Thyroid gland (tissue), 4 donors: Measurements from ENCODE around the gene KAT2A. TPM values are rescaled to one million over a fixed set of nuclear protein-coding genes. Genes with fewer than 3 reads are reported as not detected.

Source experiments
- DNase-seq, 2 donors: peaks; one replicate each; pipeline ENCODE4 v3.0.0-alpha.2; 2019
- H3K27ac ChIP-seq, 3 donors: fragments of 200-600 bp; sonication (generic); 1 replicate in 2 of 3; 2 replicates in 1 of 3; pipeline ENCODE4 v1.5.1; 2016 to 2019; ENCODE audit warnings: mild to moderate bottlenecking in 1 of 3, moderate library complexity in 1 of 3
- H3K27me3 ChIP-seq: fragments of 200-600 bp; sonication (generic); one replicate; pipeline ENCODE4 v1.5.1; 2019
- H3K36me3 ChIP-seq, 2 donors: fragments of 200-600 bp; sonication (generic); one replicate each; pipeline ENCODE4 v1.5.1; 2016 to 2019
- H3K4me1 ChIP-seq, 2 donors: fragments of 200-600 bp; sonication (generic); one replicate each; pipeline ENCODE4 v1.5.1; 2017 to 2019
- H3K4me3 ChIP-seq, 3 donors: fragments of 200-600 bp; sonication (generic); replicated peaks in 1 of 3; 1 replicate in 2 of 3; 2 replicates in 1 of 3; pipeline ENCODE4 v1.5.1; 2016; ENCODE audit warnings: mild to moderate bottlenecking in 1 of 3
- H3K9me3 ChIP-seq: fragments of 200-600 bp; sonication (generic); one replicate; pipeline ENCODE4 v1.5.1; 2017
- POLR2A ChIP-seq, 2 donors: fragments of 450-650 bp; IDR thresholded peaks; one replicate each; pipeline ENCODE4 v1.6.1; 2017; ENCODE audit warnings: antibody characterized with exemption in 2 of 2, mild to moderate bottlenecking in 2 of 2, moderate library complexity in 1 of 2
- WGBS, 2 donors: methylation state at CpG; one replicate each; pipeline ENCODE4 v1.1.5; 2017; 5-methylcytosine and 5-hydroxymethylcytosine counted together
- intact Hi-C: fragments of 100-400 bp; cut with DNase I; formaldehyde crosslinking; loops from one replicate; pipeline ENCODE4 v1.15.1; 2023
- total RNA-seq, 4 donors: library from RNA; depleted of rRNA; stranded (reverse); fragments of >200 nt; gene quantifications; one replicate each; pipeline ENCODE4 v1.2.3, GENCODE V29; 2016
- TF ChIP-seq, protein P1 (sequence below), 6 experiments: fragments of 200-600 bp in 3 of 6; fragments of 450-650 bp in 3 of 6; sonication (generic) in 3 of 6; IDR thresholded peaks; one replicate each; pipeline ENCODE4 v1.5.1; 2016 to 2019; ENCODE audit warnings: antibody characterized with exemption in 6 of 6, mild to moderate bottlenecking in 2 of 6, inconsistent platforms in 1 of 6, moderate library complexity in 1 of 6

The KAT2A gene
- total RNA-seq, 4 donors from 2014 or later = 14.2 to 37.9 (median 23.3) TPM

DNA sequence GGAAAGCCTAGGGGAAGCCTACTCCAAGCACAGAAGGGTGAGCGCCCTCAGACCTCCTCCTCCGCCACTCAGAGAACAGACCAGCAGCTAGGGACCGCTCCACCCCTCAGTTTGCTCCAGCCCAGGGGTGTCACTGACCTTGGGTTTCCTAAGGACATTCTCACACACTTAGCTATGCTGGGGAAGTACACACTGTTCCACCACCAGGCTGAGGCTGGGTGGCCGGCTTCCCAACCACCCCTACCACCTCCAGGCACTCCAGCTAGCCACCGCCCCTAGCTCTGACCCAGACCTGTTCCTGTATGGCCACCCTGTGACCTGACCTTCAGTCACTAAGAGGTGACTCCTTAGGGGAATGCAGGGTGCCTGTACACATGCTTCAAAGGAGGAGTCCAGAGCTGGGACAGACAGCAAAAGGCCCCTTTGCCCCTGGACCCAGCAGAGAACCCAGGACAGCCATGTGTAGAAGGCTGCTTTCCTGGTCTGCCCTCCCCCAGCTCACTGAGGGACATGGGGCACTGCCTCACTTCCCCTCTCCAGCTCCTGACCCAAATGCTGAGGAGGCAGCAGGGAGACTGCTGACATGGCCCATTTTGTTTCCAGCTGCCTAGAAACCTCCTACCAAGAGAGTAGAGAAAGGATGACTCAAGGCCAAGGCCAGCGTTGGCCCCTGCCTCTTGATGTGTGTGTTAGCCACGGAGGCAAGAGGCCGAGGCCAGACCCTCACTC, 8.1 kb upstream of the KAT2A start:
- Histone ChIP-seq H3K4me1 (peaks cover 28 to 55% of the 10 kb centered on the region in 2 donors), H3K9me3 (no peaks in the 10 kb centered on the region), H3K36me3 (peaks cover 40 to 50% of the 10 kb centered on the region in 2 donors), H3K27me3 (no peaks in the 10 kb centered on the region), H3K27ac (peak overlapping the region in 2 of 3 donors; percentile 86 to 89), H3K4me3 (no peak overlapping the region)
- TF ChIP-seq POLR2A (IDR thresholded peaks at IDR 0.05) = no peak
- TF ChIP-seq, protein P1, sequence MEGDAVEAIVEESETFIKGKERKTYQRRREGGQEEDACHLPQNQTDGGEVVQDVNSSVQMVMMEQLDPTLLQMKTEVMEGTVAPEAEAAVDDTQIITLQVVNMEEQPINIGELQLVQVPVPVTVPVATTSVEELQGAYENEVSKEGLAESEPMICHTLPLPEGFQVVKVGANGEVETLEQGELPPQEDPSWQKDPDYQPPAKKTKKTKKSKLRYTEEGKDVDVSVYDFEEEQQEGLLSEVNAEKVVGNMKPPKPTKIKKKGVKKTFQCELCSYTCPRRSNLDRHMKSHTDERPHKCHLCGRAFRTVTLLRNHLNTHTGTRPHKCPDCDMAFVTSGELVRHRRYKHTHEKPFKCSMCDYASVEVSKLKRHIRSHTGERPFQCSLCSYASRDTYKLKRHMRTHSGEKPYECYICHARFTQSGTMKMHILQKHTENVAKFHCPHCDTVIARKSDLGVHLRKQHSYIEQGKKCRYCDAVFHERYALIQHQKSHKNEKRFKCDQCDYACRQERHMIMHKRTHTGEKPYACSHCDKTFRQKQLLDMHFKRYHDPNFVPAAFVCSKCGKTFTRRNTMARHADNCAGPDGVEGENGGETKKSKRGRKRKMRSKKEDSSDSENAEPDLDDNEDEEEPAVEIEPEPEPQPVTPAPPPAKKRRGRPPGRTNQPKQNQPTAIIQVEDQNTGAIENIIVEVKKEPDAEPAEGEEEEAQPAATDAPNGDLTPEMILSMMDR (IDR thresholded peaks at IDR 0.05) = no peak
- 87 to 94% methylated on average over 5 to 7 of the region's 8 CpGs for WGBS, 2 donors
- DNase-seq = no peak
- intact Hi-C loops = no loop called here

DNA sequence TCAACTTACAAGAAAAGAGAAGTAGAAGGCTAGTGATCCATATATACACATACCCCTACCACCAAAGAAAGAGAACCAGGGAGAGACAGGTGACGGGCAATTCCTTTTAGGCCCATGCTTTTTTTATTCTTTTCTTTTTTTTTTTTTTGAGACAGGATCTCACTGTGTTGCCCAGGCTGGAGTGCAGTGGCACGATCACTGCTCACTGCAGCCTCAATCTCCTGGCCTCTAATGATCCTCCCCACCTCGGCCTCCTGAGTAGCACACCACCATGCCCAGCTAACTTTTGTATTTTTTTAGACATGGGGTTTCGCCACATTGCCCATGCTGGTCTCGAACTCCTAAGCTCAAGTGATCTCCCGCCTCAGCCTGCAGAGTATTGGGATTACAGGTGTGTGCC, 6.2 kb upstream of the KAT2A start:
- DNase-seq = no peak
- peaks cover 40 to 50% of the 10 kb centered on the region in 2 donors for H3K36me3 ChIP-seq
- WGBS, 2 donors = 85 to 94% methylated on average over 6 of the region's 6 CpGs
- TF ChIP-seq POLR2A (IDR thresholded peaks at IDR 0.05) = no peak
- TF ChIP-seq, protein P1 (IDR thresholded peaks at IDR 0.05) = no peak
- H3K27ac ChIP-seq = no peak overlapping the region
- peaks cover 9 to 37% of the 10 kb centered on the region in 2 donors for H3K4me1 ChIP-seq
- intact Hi-C loops = no loop called here
- no peaks in the 10 kb centered on the region for H3K27me3 ChIP-seq
- no peaks in the 10 kb centered on the region for H3K9me3 ChIP-seq
- no peak overlapping the region for H3K4me3 ChIP-seq

DNA sequence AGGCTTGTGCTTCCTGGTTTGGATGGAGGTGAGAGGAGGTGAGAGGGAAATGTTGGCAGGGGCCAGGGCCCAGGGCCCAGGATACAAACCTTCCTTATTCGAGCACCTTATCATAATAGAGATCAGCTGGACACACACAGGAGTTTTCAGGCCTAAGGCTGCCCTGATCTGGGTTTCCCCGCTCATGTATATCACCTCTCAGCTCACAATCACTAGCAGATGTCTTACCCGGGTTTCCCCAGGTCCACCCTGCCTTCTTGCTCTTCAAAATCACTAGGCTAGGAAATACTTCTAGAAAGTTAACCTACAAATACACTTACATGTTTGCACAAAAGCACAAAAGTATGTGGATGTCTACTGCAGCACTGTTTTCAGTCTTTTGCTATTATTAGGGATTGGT, 5.7 kb upstream of the KAT2A start:
- no peak for TF ChIP-seq POLR2A (IDR thresholded peaks at IDR 0.05)
- TF ChIP-seq, protein P1 (IDR thresholded peaks at IDR 0.05) = no peak
- 92 to 94% methylated on average over 3 of the region's 3 CpGs for WGBS, 2 donors
- Histone ChIP-seq H3K27ac (no peak overlapping the region), H3K27me3 (no peaks in the 10 kb centered on the region), H3K4me3 (no peak overlapping the region), H3K36me3 (peaks cover 40 to 50% of the 10 kb centered on the region in 2 donors), H3K9me3 (no peaks in the 10 kb centered on the region), H3K4me1 (peaks cover 4 to 33% of the 10 kb centered on the region in 2 donors)
- intact Hi-C loops = no loop called here
- no peak for DNase-seq

DNA sequence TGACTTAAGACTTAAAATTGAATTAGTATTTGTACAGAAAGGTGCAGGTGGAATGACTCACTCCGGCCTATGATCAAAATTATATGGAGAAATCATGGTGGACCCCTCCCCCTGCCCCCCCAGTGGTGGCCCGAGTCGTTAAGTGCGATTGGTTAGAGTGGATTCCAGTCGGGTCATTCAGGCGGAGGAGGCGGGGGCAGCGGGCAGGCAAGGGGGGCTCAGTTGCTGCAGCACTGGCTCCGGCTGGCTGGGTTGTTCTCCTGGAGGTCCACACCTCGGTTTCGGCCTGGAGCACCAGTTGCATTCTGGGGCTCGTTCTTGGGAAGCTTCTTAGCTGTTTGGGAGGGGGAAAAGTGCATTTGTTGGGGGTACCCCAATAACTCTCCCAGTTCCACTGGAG, 4.4 kb upstream of the KAT2A start:
- no peaks in the 10 kb centered on the region for H3K27me3 ChIP-seq
- H3K27ac ChIP-seq = no peak overlapping the region
- H3K9me3 ChIP-seq = no peaks in the 10 kb centered on the region
- DNase-seq = no peak
- 76 to 77% methylated on average over 10 to 12 of the region's 12 CpGs for WGBS, 2 donors
- H3K4me1 ChIP-seq = peaks cover 12 to 31% of the 10 kb centered on the region in 2 donors
- intact Hi-C loops = no loop called here
- peaks cover 39 to 49% of the 10 kb centered on the region in 2 donors for H3K36me3 ChIP-seq
- TF ChIP-seq POLR2A (IDR thresholded peaks at IDR 0.05) = no peak
- TF ChIP-seq, protein P1 (IDR thresholded peaks at IDR 0.05) = no peak
- no peak overlapping the region for H3K4me3 ChIP-seq

DNA sequence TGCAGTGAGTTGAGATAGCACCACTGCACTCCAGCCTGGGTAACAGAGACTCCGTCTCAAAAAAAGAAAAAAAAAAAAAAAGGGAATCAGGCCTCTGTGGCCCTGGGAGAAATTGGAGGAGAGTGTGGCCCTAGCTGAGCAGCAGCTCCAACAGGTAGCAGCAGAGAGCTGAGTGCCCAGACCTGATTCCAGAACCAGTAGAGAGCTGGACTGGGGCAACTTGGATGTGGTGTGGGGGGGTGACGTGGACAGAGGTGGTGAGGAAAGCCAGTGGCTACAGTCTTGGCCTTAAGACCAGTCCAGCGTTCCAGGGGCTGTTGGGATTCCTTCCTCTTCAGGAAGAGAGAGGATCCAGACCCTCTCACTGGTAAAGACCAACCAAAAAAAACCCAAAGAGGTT, 3.1 kb upstream of the KAT2A start:
- peaks cover 12 to 24% of the 10 kb centered on the region in 2 donors for H3K4me1 ChIP-seq
- H3K36me3 ChIP-seq = peaks cover 29 to 36% of the 10 kb centered on the region in 2 donors
- H3K9me3 ChIP-seq = no peaks in the 10 kb centered on the region
- H3K27me3 ChIP-seq = no peaks in the 10 kb centered on the region
- TF ChIP-seq, protein P1 (IDR thresholded peaks at IDR 0.05) = no peak
- no peak for TF ChIP-seq POLR2A (IDR thresholded peaks at IDR 0.05)
- DNase-seq = no peak
- H3K4me3 ChIP-seq = no peak overlapping the region
- no peak overlapping the region for H3K27ac ChIP-seq
- WGBS, 2 donors = 85 to 97% methylated on average over 3 of the region's 3 CpGs
- intact Hi-C loops = no loop called here
